Adrenal gland (tissue), 12 donors: ENCODE results near the gene CD79A. TPM values are rescaled to one million over a fixed set of nuclear protein-coding genes. Genes with fewer than 3 reads are reported as not detected.

Experiments used
- DNase-seq, 7 donors: peaks; one replicate each; pipeline ENCODE4 v3.0.0-alpha.2; 2019 to 2020
- H3K27ac ChIP-seq, 5 donors: fragments of 200-600 bp; sonication (generic) in 4 of 5; 1 replicate in 3 of 5; 2 replicates in 2 of 5; pipeline versions ENCODE4 v1.5.1 to v1.8.0; 2016 to 2020; ENCODE audit warnings: mild to moderate bottlenecking in 1 of 5
- H3K27me3 ChIP-seq: fragments of 200-600 bp; 2 replicates; pipeline ENCODE4 v1.8.0; 2021
- H3K36me3 ChIP-seq, 2 donors: fragments of 200-600 bp; replicated peaks in 1 of 2; 1 replicate in 1 of 2; 2 replicates in 1 of 2; pipeline versions ENCODE4 v1.5.1 to v1.8.0; 2018 to 2022
- H3K4me1 ChIP-seq, 2 donors: fragments of 200-600 bp; replicated peaks in 1 of 2; 1 replicate in 1 of 2; 2 replicates in 1 of 2; pipeline versions ENCODE4 v1.5.1 to v1.8.0; 2018 to 2021
- H3K4me3 ChIP-seq, 4 donors: fragments of 200-600 bp; sonication (generic) in 3 of 4; one replicate each; pipeline ENCODE4 v1.5.1; 2016 to 2018
- H3K9me3 ChIP-seq, 3 donors: fragments of 200-600 bp; sonication (generic) in 1 of 3; replicated peaks in 1 of 3; 1 replicate in 2 of 3; 2 replicates in 1 of 3; pipeline versions ENCODE4 v1.5.1 to v1.8.0; 2016 to 2021
- POLR2A ChIP-seq, 2 donors: fragments of 450-650 bp; IDR thresholded peaks; one replicate each; pipeline ENCODE4 v1.6.1; 2017; ENCODE audit warnings: antibody characterized with exemption in 2 of 2, mild to moderate bottlenecking in 2 of 2, moderate library complexity in 1 of 2
- WGBS, 4 donors: extraction: QIAGEN DNeasy Blood & Tissue Kit in 2 of 4; methylation state at CpG; one replicate each; pipeline versions ENCODE4 v1.1.5 to v1.1.7; 2013 to 2017; 5-methylcytosine and 5-hydroxymethylcytosine counted together
- intact Hi-C, 2 donors: fragments of 100-400 bp; cut with DNase I; formaldehyde crosslinking; loops; one replicate each; pipeline versions ENCODE4 v1.14.1 to v1.15.0; 2022 to 2023
- polyA plus RNA-seq, 3 donors: library from polyadenylated mRNA; stranded (reverse); fragments of 200-250 nt in 2 of 3; fragments of 350-450 nt in 1 of 3; fragmentation: Illumina TruSeq in 1 of 3; extraction: RNeasy Lipid Tissue Mini Kit (QIAGEN cat#74804) in 1 of 3; gene quantifications; one replicate each; pipeline ENCODE4 v1.2.3, GENCODE V29; 2013 to 2014
- total RNA-seq, 9 donors: library from RNA; depleted of rRNA in 4 of 9; stranded (reverse); fragments of >200 nt in 4 of 9; fragments of 120-200 nt in 1 of 9; fragmentation: NEBNext Ultra II Directional in 1 of 9; extraction: Animal tissue kit (Norgen Biotek cat#: 25700) in 1 of 9; gene quantifications; one replicate each; pipeline versions ENCODE4 v1.1.0 to v1.2.4, GENCODE V29; 2013 to 2023
- TF ChIP-seq, protein P1 (sequence below), 6 experiments: fragments of 450-650 bp in 4 of 6; fragments of 200-600 bp in 2 of 6; sonication (generic) in 1 of 6; IDR thresholded peaks; 1 replicate in 5 of 6; 2 replicates in 1 of 6; pipeline versions ENCODE4 v1.5.1 to v1.8.0; 2016 to 2021; ENCODE audit warnings: antibody characterized with exemption in 6 of 6, mild to moderate bottlenecking in 2 of 6, moderate library complexity in 1 of 6
- donor health status: healthy with polysubstance abuse.
- donor health status: Bipolar disorder and iron deficiency.
- donor health status: DM: yes; HTN: yes; CAD: no.
- donor health status: DM: no; HTN: no; CAD: no.
- donor health status: DM: no; HTN: no; CAD: no.
- donor health status: DM: yes; HTN: yes; CAD: no.

The CD79A gene
- total and polyA plus RNA-seq, 12 donors, result 0.28 to 6.2 (median 0.50) TPM; not detected in 3

DNA sequence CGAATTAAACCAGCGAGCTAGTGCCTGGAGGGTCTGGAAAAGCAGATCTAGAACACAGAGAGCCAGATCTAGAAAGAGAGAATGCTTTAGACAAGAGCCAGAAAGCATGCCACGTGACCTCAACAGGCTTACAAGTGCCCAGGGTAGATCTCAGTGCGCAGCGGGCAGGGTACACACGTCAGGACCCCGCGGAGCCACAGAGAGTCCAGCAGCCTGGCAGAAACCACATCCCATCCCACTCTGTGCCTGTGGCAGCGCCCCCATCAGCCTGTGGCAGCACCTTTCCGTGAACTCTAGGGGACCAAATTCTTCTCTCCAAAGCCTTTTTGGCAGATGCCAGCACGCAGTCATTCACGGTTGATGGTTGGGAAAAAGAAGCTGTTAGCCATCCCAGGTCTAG, 11.8 kb downstream of the CD79A start:
- no peak for TF ChIP-seq POLR2A (IDR thresholded peaks at IDR 0.05)
- TF ChIP-seq, protein P1, sequence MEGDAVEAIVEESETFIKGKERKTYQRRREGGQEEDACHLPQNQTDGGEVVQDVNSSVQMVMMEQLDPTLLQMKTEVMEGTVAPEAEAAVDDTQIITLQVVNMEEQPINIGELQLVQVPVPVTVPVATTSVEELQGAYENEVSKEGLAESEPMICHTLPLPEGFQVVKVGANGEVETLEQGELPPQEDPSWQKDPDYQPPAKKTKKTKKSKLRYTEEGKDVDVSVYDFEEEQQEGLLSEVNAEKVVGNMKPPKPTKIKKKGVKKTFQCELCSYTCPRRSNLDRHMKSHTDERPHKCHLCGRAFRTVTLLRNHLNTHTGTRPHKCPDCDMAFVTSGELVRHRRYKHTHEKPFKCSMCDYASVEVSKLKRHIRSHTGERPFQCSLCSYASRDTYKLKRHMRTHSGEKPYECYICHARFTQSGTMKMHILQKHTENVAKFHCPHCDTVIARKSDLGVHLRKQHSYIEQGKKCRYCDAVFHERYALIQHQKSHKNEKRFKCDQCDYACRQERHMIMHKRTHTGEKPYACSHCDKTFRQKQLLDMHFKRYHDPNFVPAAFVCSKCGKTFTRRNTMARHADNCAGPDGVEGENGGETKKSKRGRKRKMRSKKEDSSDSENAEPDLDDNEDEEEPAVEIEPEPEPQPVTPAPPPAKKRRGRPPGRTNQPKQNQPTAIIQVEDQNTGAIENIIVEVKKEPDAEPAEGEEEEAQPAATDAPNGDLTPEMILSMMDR (IDR thresholded peaks at IDR 0.05), result no peak
- intact Hi-C loops, result loop anchor here in 1 of 2 donors (10.0 kb wide), 1 partner anchor 46 kb away; no protein-coding TSS in a partner anchor
- Histone ChIP-seq H3K4me3 (no peak overlapping the region), H3K9me3 (no peaks in the 10 kb centered on the region), H3K27ac (no peak overlapping the region), H3K27me3 (no peaks in the 10 kb centered on the region), H3K36me3 (peaks cover 0 to 33% of the 10 kb centered on the region in 2 donors), H3K4me1 (peaks cover 0 to 7% of the 10 kb centered on the region in 2 donors)
- 90 to 95% (median 92%) methylated on average over 11 to 12 of the region's 12 CpGs for WGBS, 4 donors
- no peak for DNase-seq

DNA sequence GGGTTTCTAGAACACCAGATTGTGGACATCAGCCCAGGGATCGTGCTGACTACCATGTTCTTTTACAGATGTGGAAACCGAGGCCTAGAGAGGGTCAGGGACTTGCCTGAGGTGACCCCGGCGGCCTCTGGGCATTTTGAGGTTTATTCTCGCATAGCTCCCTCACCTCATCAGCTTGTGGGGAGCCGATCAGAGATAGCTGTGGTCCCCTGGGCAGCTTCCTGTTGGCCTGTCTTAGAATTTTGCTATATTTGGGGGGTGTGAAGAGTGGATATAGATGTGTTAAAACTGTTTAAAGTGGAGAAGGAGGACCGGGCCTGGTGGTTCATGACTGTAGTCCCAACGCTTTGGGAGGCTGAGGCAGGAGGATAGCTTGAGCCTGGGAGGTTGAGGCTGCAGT, 12.8 kb downstream of the CD79A start:
- intact Hi-C loops, result loop anchor here in 1 of 2 donors (10.0 kb wide), 1 partner anchor 45 kb away; no protein-coding TSS in a partner anchor
- peaks cover 0 to 37% of the 10 kb centered on the region in 2 donors for H3K36me3 ChIP-seq
- no peak overlapping the region for H3K4me3 ChIP-seq
- H3K27ac ChIP-seq, result no peak overlapping the region
- H3K4me1 ChIP-seq, result peaks cover 0 to 3% of the 10 kb centered on the region in 2 donors
- H3K9me3 ChIP-seq, result no peaks in the 10 kb centered on the region
- 90 to 92% (median 91%) methylated on average over 8 of the region's 8 CpGs for WGBS, 4 donors
- DNase-seq, result no peak
- TF ChIP-seq, protein P1 (IDR thresholded peaks at IDR 0.05), result no peak
- no peak for TF ChIP-seq POLR2A (IDR thresholded peaks at IDR 0.05)
- H3K27me3 ChIP-seq, result no peaks in the 10 kb centered on the region

DNA sequence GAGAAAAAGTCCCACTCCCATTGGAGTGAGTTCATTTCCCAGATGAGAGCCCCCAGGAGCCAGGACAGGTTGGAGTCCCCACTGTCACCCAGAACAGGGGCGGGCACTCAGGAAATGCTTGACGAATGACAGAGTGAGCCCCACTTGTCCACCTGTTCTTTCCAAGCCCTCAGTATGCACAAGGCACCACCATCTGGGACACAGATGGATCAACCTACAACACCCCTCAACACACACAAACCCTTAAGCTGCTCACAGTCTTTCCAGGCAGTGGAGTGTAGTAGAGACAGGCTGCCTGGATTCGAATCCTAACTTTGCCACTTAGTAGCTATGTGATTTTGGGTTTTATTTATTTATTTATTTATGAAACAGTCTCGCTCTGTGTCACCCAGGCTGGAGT, 13.9 kb downstream of the CD79A start:
- WGBS, 4 donors, result 93 to 97% (median 96%) methylated on average over 4 of the region's 4 CpGs

DNA sequence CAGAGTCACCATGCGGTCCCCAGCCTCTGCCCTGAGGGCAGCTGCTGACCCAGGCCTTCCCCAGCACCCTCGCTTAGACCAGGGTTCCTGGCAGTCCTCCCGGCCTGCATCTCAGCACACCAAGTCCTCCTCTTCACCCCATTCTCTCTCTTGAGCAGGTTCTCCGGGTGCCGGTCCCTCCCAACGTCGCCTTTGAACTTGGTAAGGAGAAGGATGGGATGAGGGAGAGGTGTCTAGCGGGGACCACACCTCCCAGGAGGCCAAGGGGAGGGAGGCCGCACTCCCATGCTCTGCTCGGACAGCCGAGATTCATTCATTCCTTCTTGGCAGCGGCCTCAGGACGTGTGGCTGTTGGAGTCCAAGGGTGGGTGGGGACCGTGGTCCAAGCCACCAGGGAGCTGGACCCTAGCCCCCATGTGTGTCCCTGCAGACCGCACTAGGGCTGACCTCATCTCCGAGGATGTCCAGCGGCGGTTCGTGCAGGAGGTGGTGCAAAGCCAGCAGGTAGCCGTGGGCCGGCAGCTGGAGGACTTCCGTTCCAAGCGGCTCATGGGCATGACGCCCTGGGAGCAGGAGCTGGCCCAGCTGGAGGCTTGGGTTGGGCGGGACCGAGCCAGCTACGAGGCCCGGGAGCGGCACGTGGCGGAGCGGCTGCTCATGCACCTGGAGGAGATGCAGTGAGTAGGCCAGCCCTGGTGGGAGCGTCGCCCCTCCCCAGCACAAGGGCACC, 15.3 kb downstream of the CD79A start:
- Histone ChIP-seq H3K9me3 (no peaks in the 10 kb centered on the region), H3K27me3 (no peaks in the 10 kb centered on the region), H3K36me3 (peaks cover 0 to 51% of the 10 kb centered on the region in 2 donors), H3K27ac (no peak overlapping the region), H3K4me3 (no peak overlapping the region), H3K4me1 (no peaks in the 10 kb centered on the region)
- TF ChIP-seq, protein P1 (IDR thresholded peaks at IDR 0.05), result no peak
- TF ChIP-seq POLR2A (IDR thresholded peaks at IDR 0.05), result no peak
- DNase-seq, result no peak
- WGBS, 4 donors, result 91 to 94% (median 93%) methylated on average over 7 to 34 of the region's 34 CpGs
- intact Hi-C loops, result no loop called here

More for the DNA sequence above, 13.9 kb downstream of the CD79A start:
- intact Hi-C loops, result no loop called here
- TF ChIP-seq, protein P1 (IDR thresholded peaks at IDR 0.05), result no peak
- TF ChIP-seq POLR2A (IDR thresholded peaks at IDR 0.05), result no peak
- Histone ChIP-seq H3K4me1 (no peaks in the 10 kb centered on the region), H3K4me3 (no peak overlapping the region), H3K27me3 (no peaks in the 10 kb centered on the region), H3K36me3 (peaks cover 0 to 47% of the 10 kb centered on the region in 2 donors), H3K27ac (no peak overlapping the region), H3K9me3 (no peaks in the 10 kb centered on the region)
- DNase-seq, result no peak
